ENCODE measurements around the gene CIDEB. TPM values are rescaled to one million over a fixed set of nuclear protein-coding genes. Genes with fewer than 3 reads are reported as not detected.

Gene CIDEB
- total RNA-seq, 3 donors from 2014 or later (not counting 1 experiment from before 2014, with no cell fraction given): 40.0 to 59.6 (median 46.6) TPM

GRCh38 chr14:24331731-24332267 lies 24.0 kb upstream of the CIDEB start:
- Histone ChIP-seq H3K27ac (ENCODE audit: low read length) (no peak overlapping the region), H3K36me3 (ENCODE audit: control insufficient read depth, insufficient read depth, low read length) (peaks cover 5% of the 10 kb centered on the region), H3K27me3 (ENCODE audit: control insufficient read depth, insufficient read depth, low read length) (peaks cover 15% of the 10 kb centered on the region), H3K4me3 (ENCODE audit: low read length) (no peak overlapping the region), H3K4me1 (ENCODE audit: control insufficient read depth, insufficient read depth, low read length) (peaks cover 86% of the 10 kb centered on the region), H3K9me3 (ENCODE audit: control insufficient read depth, insufficient read depth, low read length) (no peaks in the 10 kb centered on the region)
- no peak for ATAC-seq
- peaks cover 9% of the 10 kb centered on the region for H3K36me3 Mint-ChIP-seq
- intact Hi-C loops (cut with micrococcal nuclease): loop anchor here (1.0 to 10.0 kb wide), 5 partner anchors 20 to 823 kb away; partner anchors contain the start of genes LTB4R and NFATC4
- TF ChIP-seq CTCF (IDR thresholded peaks at IDR 0.05): no peak
- peaks cover 14 to 16% of the 10 kb centered on the region in 2 donors for H3K27me3 Mint-ChIP-seq (ENCODE audit: low read depth in 2 of 2)
- H3K27ac Mint-ChIP-seq: peak overlapping the region; percentile 87 to 88
- no peak for DNase-seq
- peak overlapping the region; percentile 93 for H3K4me3 Mint-ChIP-seq
- H3K9me3 Mint-ChIP-seq: no peaks in the 10 kb centered on the region
- WGBS (ENCODE audit: insufficient coverage): 45% methylated on average over 26 of the region's 26 CpGs
- H3K4me1 Mint-ChIP-seq: peaks cover 84 to 91% of the 10 kb centered on the region in 2 donors

DNA sequence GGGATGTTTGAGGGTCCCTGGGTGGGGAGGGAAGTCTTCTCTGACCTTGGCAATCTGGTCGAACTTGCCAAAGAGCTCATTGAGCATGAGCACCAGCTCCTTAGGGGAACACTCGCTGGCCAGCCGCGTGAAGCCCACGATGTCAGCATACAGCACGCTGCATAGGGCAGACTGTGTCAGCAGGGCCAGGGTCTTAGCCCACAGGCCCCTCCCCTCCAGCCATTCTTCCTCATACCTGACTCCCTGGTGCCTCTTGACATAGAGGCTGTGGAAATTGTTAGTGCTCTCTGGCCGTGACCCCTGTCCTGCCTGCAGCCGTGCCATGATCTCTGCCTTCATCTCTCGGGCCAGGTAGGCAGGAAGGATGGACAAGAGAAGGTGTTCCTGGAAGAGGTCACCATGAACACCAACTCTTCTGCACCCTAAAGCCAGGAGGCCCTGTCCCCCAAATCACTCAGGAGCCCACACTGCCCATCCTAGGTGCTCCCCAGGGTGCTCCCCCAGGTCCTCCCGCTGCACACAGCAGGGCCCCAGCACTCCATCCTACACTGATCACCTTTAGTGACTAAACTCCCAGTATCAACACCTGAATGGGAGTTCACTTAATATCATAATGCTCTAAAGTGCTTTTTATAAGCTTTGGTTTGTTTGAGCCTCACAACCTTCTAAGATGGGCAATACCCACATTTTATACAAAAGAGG lies 23.3 kb upstream of the CIDEB start:
- no peak for DNase-seq
- Mint-ChIP-seq H3K27ac (peak overlapping the region; percentile 87 to 88), H3K4me1 (peaks cover 79 to 87% of the 10 kb centered on the region in 2 donors), H3K27me3 (ENCODE audit: low read depth in 2 of 2) (peaks cover 14 to 16% of the 10 kb centered on the region in 2 donors), H3K9me3 (no peaks in the 10 kb centered on the region), H3K4me3 (peak overlapping the region; percentile 79), H3K36me3 (peaks cover 3% of the 10 kb centered on the region)
- Histone ChIP-seq H3K4me1 (ENCODE audit: control insufficient read depth, insufficient read depth, low read length) (peaks cover 92% of the 10 kb centered on the region), H3K4me3 (ENCODE audit: low read length) (no peak overlapping the region), H3K36me3 (ENCODE audit: control insufficient read depth, insufficient read depth, low read length) (no peaks in the 10 kb centered on the region), H3K27ac (ENCODE audit: low read length) (no peak overlapping the region), H3K9me3 (ENCODE audit: control insufficient read depth, insufficient read depth, low read length) (no peaks in the 10 kb centered on the region), H3K27me3 (ENCODE audit: control insufficient read depth, insufficient read depth, low read length) (peaks cover 15% of the 10 kb centered on the region)
- ATAC-seq: no peak
- intact Hi-C loops (cut with micrococcal nuclease): loop anchor here (5.0 to 10.0 kb wide), 3 partner anchors 36 to 824 kb away; partner anchors contain the start of gene NFATC4
- no peak for TF ChIP-seq CTCF (IDR thresholded peaks at IDR 0.05)
- WGBS (ENCODE audit: insufficient coverage): 96% methylated on average over 10 of the region's 10 CpGs

GRCh38 chr14:24329736-24330135 lies 22.0 kb upstream of the CIDEB start:
- Histone ChIP-seq H3K4me3 (ENCODE audit: low read length) (no peak overlapping the region), H3K9me3 (ENCODE audit: control insufficient read depth, insufficient read depth, low read length) (no peaks in the 10 kb centered on the region), H3K36me3 (ENCODE audit: control insufficient read depth, insufficient read depth, low read length) (no peaks in the 10 kb centered on the region), H3K27ac (ENCODE audit: low read length) (peak overlapping the region; percentile 61), H3K27me3 (ENCODE audit: control insufficient read depth, insufficient read depth, low read length) (peaks cover 14% of the 10 kb centered on the region), H3K4me1 (ENCODE audit: control insufficient read depth, insufficient read depth, low read length) (peaks cover 93% of the 10 kb centered on the region)
- no peaks in the 10 kb centered on the region for H3K36me3 Mint-ChIP-seq
- peaks cover 69 to 77% of the 10 kb centered on the region in 2 donors for H3K4me1 Mint-ChIP-seq
- H3K9me3 Mint-ChIP-seq: no peaks in the 10 kb centered on the region
- peak overlapping the region; percentile 79 for H3K4me3 Mint-ChIP-seq
- intact Hi-C loops (cut with micrococcal nuclease): loop anchor here (1.0 to 10.0 kb wide), 6 partner anchors 38 to 825 kb away; partner anchors contain the start of genes GZMB, NFATC4 and RABGGTA
- no peak for TF ChIP-seq CTCF (IDR thresholded peaks at IDR 0.05)
- DNase-seq (peak; percentile 86 to 93), ATAC-seq (peak; percentile 72 to 88 (median 85))
- H3K27ac Mint-ChIP-seq: peak overlapping the region; percentile 87 to 88
- WGBS (ENCODE audit: insufficient coverage): 11% methylated on average over 9 of the region's 9 CpGs
- peaks cover 6 to 8% of the 10 kb centered on the region in 2 donors for H3K27me3 Mint-ChIP-seq (ENCODE audit: low read depth in 2 of 2)

Measured in natural killer cell (primary cell).